GM18858 (cell line): Measurements from ENCODE around the gene C16orf86.
A peak's percentile ranks its signal among the peaks of the same experiment; 100 is the strongest.

Source experiments
- ATAC-seq: cut with Tn5 transposase; IDR thresholded peaks from one replicate; pipeline ENCODE4 v1.9.1; 2021; ENCODE audit not compliant: unreplicated experiment

C16orf86 gene

GRCh38 chr16:67653128-67653788 is 13.4 kb upstream of the C16orf86 start:
- ATAC-seq, result no peak

GRCh38 chr16:67653789-67654402 is 12.7 kb upstream of the C16orf86 start:
- no peak for ATAC-seq

GRCh38 chr16:67654403-67654911 is 12.2 kb upstream of the C16orf86 start:
- no peak for ATAC-seq

- ATAC-seq, result no peak
These were observed 11.3 kb upstream of the C16orf86 start for GRCh38 chr16:67655363-67655762.

- ATAC-seq, result no peak
These were observed 10.1 kb upstream of the C16orf86 start for GRCh38 chr16:67656344-67657016.

- ATAC-seq, result no peak
These were observed 9.5 kb upstream of the C16orf86 start for GRCh38 chr16:67657017-67657608.

GRCh38 chr16:67657751-67658518 is 8.7 kb upstream of the C16orf86 start:
- ATAC-seq, result no peak

- no peak for ATAC-seq
These were observed 7.6 kb upstream of the C16orf86 start for GRCh38 chr16:67658849-67659674.

- peak; percentile 32 for ATAC-seq
These were observed 6.7 kb upstream of the C16orf86 start, which contains the start of gene ACD for GRCh38 chr16:67659675-67660563. ACD (minus strand) TSS chr16:67660260; CDS start chr16:67660220, 40 bp downstream.

- peak; percentile 55 for ATAC-seq
These were observed 6.0 kb upstream of the C16orf86 start, which contains the start of gene PARD6A for GRCh38 chr16:67660564-67661028. PARD6A (plus strand) TSS chr16:67660960; CDS start chr16:67661039, 79 bp downstream.

GRCh38 chr16:67661101-67661761 is 5.4 kb upstream of the C16orf86 start:
- ATAC-seq, result no peak

- no peak for ATAC-seq
These were observed 4.5 kb upstream of the C16orf86 start for GRCh38 chr16:67661886-67662652.

GRCh38 chr16:67662653-67663010 is 4.0 kb upstream of the C16orf86 start:
- no peak for ATAC-seq

GRCh38 chr16:67663151-67663876 is 3.3 kb upstream of the C16orf86 start:
- no peak for ATAC-seq

- no peak for ATAC-seq
These were observed 2.8 kb upstream of the C16orf86 start for GRCh38 chr16:67663877-67664222.

GRCh38 chr16:67664258-67664657 is 2.4 kb upstream of the C16orf86 start:
- ATAC-seq, result no peak

- no peak for ATAC-seq
These were observed 1.7 kb upstream of the C16orf86 start for GRCh38 chr16:67664871-67665270.
